Small intestine (tissue), 7 donors: Measurements from ENCODE around the gene LIN9. TPM values are rescaled to one million over a fixed set of nuclear protein-coding genes. Genes with fewer than 3 reads are reported as not detected.

Experiments used
- DNase-seq, 2 donors: peaks; one replicate each; pipeline versions ENCODE4 v3.0.0 to v3.0.0-alpha.2; 2013
- FAIRE-seq: peaks from 2 replicates; lab custom pipeline; 2012; peaks lifted over from hg19 to GRCh38; lab: Jason Lieb, UNC
- H3K27ac ChIP-seq, 3 donors: one replicate each; pipeline ENCODE4 v1.5.1; 2013; ENCODE audit warnings: low read length in 2 of 3, mild to moderate bottlenecking in 2 of 3, control low read depth in 1 of 3, inconsistent platforms in 1 of 3, low read depth in 1 of 3, moderate library complexity in 1 of 3
- H3K27me3 ChIP-seq, 3 donors: one replicate each; pipeline ENCODE4 v1.6.1; 2013; ENCODE audit warnings: low read length in 3 of 3, inconsistent platforms in 1 of 3; ENCODE audit not compliant: control insufficient read depth in 3 of 3, insufficient read depth in 3 of 3
- H3K36me3 ChIP-seq, 3 donors: one replicate each; pipeline ENCODE4 v1.6.1; 2013; ENCODE audit warnings: low read length in 3 of 3, inconsistent platforms in 1 of 3, low read depth in 1 of 3, mild to moderate bottlenecking in 1 of 3, moderate library complexity in 1 of 3; ENCODE audit not compliant: control insufficient read depth in 3 of 3, insufficient read depth in 2 of 3
- H3K4me1 ChIP-seq, 3 donors: one replicate each; pipeline ENCODE4 v1.6.1; 2013; ENCODE audit warnings: low read length in 2 of 3, inconsistent platforms in 1 of 3, low read depth in 1 of 3, mild to moderate bottlenecking in 1 of 3, moderate library complexity in 1 of 3; ENCODE audit not compliant: control insufficient read depth in 3 of 3, insufficient read depth in 2 of 3
- H3K4me3 ChIP-seq, 3 donors: one replicate each; pipeline ENCODE4 v1.5.1; 2013; ENCODE audit warnings: low read length in 3 of 3, control low read depth in 1 of 3, inconsistent platforms in 1 of 3, low read depth in 1 of 3, mild to moderate bottlenecking in 1 of 3, moderate library complexity in 1 of 3
- H3K9me3 ChIP-seq, 2 donors: one replicate each; pipeline ENCODE4 v1.6.1; 2013; ENCODE audit warnings: low read depth in 1 of 2, low read length in 1 of 2; ENCODE audit not compliant: control insufficient read depth in 2 of 2, insufficient read depth in 1 of 2
- WGBS, 3 donors: extraction: QIAGEN DNeasy Blood & Tissue Kit; methylation state at CpG; one replicate each; pipeline ENCODE4 v1.1.7; 2013; 5-methylcytosine and 5-hydroxymethylcytosine counted together
- polyA plus RNA-seq, 4 donors: library from polyadenylated mRNA; stranded (reverse) in 3 of 4; unstranded in 1 of 4; fragments of 200-250 nt in 3 of 4; fragments of 120-200 nt in 1 of 4; gene quantifications; one replicate each; pipeline versions ENCODE4 v1.2.1 to v1.2.3, GENCODE V29; 2013
- donor health status: healthy with polysubstance abuse.
- donor health status: control.
- donor health status: control.
- donor health status: Bipolar disorder and iron deficiency.
- donor health status: healthy.

The LIN9 gene
- polyA plus RNA-seq, 4 donors: 1.8 to 5.5 (median 3.7) TPM

DNA sequence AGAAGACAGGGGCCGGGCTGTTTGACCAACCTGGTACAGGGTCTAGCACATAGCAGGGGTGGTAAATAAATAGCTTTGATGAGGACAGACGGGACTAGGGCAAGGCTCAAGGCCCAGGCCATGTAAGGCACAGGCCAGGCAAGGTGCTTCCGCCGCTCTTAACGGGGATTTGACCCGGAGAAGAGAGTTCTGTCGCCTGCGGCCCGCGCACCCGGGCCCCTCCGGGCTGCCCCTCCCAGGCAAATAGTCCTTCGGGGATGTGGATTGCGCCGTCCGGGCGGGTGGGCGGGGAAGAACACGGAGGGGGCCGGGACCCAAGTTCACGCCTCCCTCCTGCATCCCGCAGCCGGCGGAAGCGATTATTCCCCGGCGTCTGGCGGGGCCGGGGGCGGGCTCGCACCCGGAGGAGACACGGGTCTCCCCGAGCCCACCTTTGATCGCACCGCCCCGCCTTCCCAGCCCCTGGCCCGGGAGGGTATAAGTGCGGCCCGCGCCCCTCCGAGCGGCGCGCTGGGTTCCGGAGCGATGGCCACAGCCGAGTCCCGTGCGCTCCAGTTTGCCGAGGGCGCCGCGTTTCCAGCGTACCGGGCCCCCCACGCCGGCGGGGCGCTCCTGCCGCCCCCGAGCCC, 85.7 kb downstream of the LIN9 start, which contains the start of gene MIXL1:
MIXL1 (plus strand) TSS at position 508 of the 629 bp plus-strand sequence; CDS start at position 526, 18 bp downstream.
- WGBS, 3 donors: 4 to 12% (median 6%) methylated on average over 18 to 62 of the region's 62 CpGs
- Histone ChIP-seq H3K4me3 (peak within 1 kb of the TSS; percentile 13 to 45 (median 29)), H3K27ac (peak within 1 kb of the TSS in 1 of 3 donors; percentile 34), H3K9me3 (no peaks in the 10 kb centered on the region), H3K4me1 (no peaks in the 10 kb centered on the region), H3K27me3 (peaks cover 0 to 18% (median 4%) of the 10 kb centered on the region in 3 donors), H3K36me3 (no peaks in the 10 kb centered on the region)
- FAIRE-seq (no peak), DNase-seq (peak in 1 of 2 donors; percentile 34)

DNA sequence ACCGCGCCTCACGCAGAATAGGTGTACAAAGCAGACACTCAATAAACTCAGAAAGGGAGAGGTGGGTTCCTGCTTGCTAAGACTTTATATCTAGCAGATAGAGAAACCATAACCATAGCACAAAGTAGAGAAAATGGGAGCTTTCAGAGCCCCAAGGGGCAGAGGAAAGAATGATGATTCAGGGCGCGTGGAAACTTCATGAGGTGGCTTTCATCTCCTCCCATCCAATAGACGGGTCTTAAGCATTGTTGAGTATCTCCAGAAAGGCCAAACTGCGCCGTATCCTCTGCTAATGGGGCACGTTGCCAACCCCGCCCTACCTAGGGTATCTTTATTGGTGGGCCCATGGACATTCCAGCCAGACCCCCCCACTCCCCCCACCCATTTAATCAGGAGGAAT, 86.3 kb downstream of the LIN9 start:
- no peak for FAIRE-seq
- 83 to 87% (median 87%) methylated on average over 10 of the region's 10 CpGs for WGBS, 3 donors
- peaks cover 0 to 18% (median 4%) of the 10 kb centered on the region in 3 donors for H3K27me3 ChIP-seq
- no peaks in the 10 kb centered on the region for H3K4me1 ChIP-seq
- H3K36me3 ChIP-seq: no peaks in the 10 kb centered on the region
- H3K9me3 ChIP-seq: no peaks in the 10 kb centered on the region
- no peak for DNase-seq
- no peak overlapping the region for H3K4me3 ChIP-seq
- H3K27ac ChIP-seq: no peak overlapping the region

DNA sequence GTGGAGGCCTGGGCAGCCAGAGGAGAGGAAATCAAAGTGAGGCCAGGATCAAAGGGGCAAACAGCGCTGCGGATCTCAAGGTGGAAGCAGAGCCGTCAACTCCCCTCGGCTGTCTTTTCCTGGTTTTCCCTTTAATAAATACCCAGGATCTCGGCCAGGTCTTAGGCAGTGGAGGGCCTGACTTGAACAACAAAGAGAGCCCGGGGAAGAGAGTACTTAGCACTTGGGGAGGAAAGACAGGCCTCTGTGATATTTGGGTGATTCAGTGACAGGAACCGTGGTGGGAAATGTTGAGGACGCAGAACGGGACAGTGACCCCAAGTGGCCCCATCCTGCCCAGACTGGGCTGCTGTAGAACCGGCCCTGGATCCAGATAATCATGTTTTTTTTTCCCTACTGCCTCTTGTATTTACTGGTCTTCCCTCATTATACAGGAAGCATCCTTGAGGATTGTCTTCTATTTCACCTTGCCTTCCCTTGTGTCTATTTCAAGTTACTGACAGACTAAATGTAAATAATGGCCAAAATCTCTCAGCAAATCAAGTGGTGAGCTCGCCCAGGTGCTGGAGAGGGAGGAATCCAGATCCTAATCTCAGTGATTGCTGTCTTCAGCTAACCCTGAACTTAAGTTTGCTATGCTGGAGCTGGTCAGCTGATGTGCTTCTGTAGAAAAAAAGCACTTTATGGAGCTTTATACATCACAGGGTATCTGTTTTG, 88.3 kb downstream of the LIN9 start:
- WGBS, 3 donors: 57 to 69% (median 69%) methylated on average over 11 of the region's 11 CpGs
- Histone ChIP-seq H3K4me3 (no peak overlapping the region), H3K9me3 (no peaks in the 10 kb centered on the region), H3K27me3 (peaks cover 0 to 18% (median 4%) of the 10 kb centered on the region in 3 donors), H3K4me1 (no peaks in the 10 kb centered on the region), H3K27ac (no peak overlapping the region), H3K36me3 (no peaks in the 10 kb centered on the region)
- FAIRE-seq: no peak
- no peak for DNase-seq

DNA sequence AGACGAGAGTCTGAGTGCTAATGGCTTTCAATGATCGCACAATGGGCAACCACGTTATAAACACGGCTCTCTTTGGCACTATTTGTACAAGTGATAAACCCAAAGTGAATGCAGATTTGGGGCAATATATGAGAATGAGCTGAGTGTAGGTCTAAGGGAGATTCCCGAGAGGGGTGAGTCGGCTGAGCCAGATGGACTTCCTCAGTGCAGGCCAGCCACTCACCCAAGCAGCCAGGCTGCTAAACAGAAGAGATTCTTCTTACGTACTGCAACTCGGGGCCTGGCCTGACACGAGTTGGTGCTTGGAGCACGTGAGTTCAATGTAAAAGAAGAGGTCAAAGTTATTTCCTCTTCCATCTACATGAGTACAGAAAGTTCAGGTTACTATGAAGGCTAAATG, 91.7 kb downstream of the LIN9 start:
- no peak overlapping the region for H3K4me3 ChIP-seq
- DNase-seq (peak in 1 of 2 donors; percentile 24), FAIRE-seq (no peak)
- no peak overlapping the region for H3K27ac ChIP-seq
- no peaks in the 10 kb centered on the region for H3K36me3 ChIP-seq
- no peaks in the 10 kb centered on the region for H3K27me3 ChIP-seq
- no peaks in the 10 kb centered on the region for H3K9me3 ChIP-seq
- no peaks in the 10 kb centered on the region for H3K4me1 ChIP-seq
- 72 to 78% (median 73%) methylated on average over 10 of the region's 10 CpGs for WGBS, 3 donors

DNA sequence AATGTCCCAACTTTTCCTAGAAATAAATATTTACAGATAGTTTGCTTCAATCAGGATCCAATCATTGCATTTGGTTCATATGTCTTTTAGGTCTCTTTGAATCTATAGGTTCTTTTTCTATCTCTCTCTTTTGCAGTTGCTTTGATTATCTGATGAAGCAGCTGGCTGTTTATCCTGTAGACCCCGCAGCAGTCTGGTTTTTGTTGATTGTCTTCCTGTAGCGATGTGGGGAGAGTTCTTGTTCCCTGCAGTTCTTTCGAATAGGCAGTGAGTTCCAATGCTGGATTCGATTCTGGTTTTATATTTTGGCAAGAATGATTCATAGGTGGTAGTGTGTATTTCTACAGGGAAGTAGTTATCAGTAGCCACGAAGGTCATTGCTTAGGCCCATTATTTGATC, 92.9 kb downstream of the LIN9 start:
- Histone ChIP-seq H3K4me3 (no peak overlapping the region), H3K27me3 (no peaks in the 10 kb centered on the region), H3K36me3 (no peaks in the 10 kb centered on the region), H3K9me3 (no peaks in the 10 kb centered on the region), H3K27ac (no peak overlapping the region), H3K4me1 (no peaks in the 10 kb centered on the region)
- 50 to 57% (median 55%) methylated on average over 5 of the region's 5 CpGs for WGBS, 3 donors
- FAIRE-seq (no peak), DNase-seq (no peak)

DNA sequence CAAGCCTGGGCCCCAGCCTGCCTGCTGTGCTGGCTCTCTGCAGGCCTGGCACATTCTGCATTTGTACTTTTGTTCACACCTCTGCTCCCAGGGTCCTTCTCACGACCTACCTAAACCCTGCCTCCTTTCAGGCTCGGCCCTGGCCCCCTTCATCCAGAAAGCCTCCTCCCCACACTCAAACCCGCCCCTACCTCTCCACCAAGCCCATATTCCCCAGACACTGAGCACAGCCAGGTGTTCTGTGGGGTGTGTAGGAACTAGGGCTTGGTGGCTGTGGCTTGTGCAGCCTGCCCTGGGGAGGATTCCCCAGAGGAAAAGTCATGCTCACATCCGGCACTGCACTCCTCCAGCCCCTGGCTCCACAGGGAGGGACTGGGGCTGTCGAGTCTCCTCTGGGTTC, 93.7 kb downstream of the LIN9 start:
- Histone ChIP-seq H3K27me3 (no peaks in the 10 kb centered on the region), H3K27ac (no peak overlapping the region), H3K4me3 (no peak overlapping the region), H3K9me3 (no peaks in the 10 kb centered on the region), H3K4me1 (no peaks in the 10 kb centered on the region), H3K36me3 (no peaks in the 10 kb centered on the region)
- no peak for DNase-seq
- 77 to 84% (median 83%) methylated on average over 5 of the region's 5 CpGs for WGBS, 3 donors
- FAIRE-seq: no peak

DNA sequence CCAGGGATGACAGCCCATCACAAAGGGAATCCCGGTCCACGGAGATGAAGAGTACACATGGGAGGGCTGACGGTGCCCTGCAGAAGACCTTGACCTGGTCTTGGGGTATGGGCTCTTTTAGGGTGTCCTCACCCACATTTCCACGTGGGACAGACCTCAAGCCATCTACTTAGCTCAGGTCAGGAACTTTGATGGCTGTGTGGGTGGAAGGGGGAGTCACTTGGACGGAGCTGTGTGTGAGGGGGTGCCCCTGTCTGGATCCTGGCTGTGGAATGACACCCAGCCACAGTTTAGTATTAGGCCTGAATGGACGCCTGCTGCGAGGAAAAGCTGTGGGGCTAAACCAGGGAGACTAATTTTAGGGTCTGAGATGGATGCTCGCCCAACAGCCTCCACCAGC, 96.4 kb downstream of the LIN9 start:
- Histone ChIP-seq H3K4me3 (no peak overlapping the region), H3K36me3 (no peaks in the 10 kb centered on the region), H3K4me1 (no peaks in the 10 kb centered on the region), H3K27me3 (no peaks in the 10 kb centered on the region), H3K9me3 (no peaks in the 10 kb centered on the region), H3K27ac (no peak overlapping the region)
- FAIRE-seq: no peak
- WGBS, 3 donors: 84 to 85% (median 85%) methylated on average over 8 of the region's 8 CpGs
- DNase-seq: no peak

DNA sequence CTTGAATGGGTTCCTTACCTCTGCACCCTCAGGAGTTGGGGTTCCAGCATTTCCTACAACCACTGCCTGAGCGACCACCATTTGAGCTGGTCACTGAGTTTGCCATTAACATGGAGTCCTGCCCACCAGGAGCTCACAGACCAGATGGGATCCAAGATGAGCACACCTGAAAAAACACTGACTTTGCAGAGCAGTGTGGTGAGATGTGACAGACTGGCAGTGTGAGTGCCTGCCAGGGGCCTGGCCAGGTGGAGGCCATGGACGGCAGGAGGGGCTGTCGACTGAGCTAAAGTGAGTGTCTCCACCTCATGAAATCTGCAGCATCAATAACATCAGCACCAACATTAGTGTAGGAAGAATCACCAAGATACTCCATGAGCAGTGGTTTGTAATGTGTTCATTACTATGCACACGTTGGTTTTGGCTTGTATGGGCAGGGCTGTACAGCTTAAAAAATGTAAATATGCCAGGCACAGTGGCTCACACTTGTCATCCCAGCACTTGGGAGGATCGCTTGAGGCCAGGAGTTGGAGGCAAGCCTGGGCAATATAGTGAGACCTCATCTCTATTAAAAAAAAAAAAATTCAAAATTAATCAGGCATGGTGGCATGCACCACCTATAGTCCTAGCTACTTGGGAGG, 97.7 kb downstream of the LIN9 start:
- Histone ChIP-seq H3K36me3 (no peaks in the 10 kb centered on the region), H3K27ac (no peak overlapping the region), H3K4me1 (no peaks in the 10 kb centered on the region), H3K4me3 (no peak overlapping the region), H3K9me3 (no peaks in the 10 kb centered on the region), H3K27me3 (no peaks in the 10 kb centered on the region)
- no peak for FAIRE-seq
- no peak for DNase-seq
- WGBS, 3 donors: 77 to 91% (median 82%) methylated on average over 5 of the region's 5 CpGs
